HG03565 (cell line): ENCODE measurements around the gene SLC39A1.
A peak's percentile ranks its signal among the peaks of the same experiment; 100 is the strongest.

ENCODE experiments used
- ATAC-seq: cut with Tn5 transposase; IDR thresholded peaks from one replicate; pipeline ENCODE4 v1.9.1; 2021; ENCODE audit warnings: mild to moderate bottlenecking, moderate library complexity; ENCODE audit not compliant: unreplicated experiment

The SLC39A1 gene

GRCh38 chr1:153977250-153978240, 14.2 kb upstream of the SLC39A1 start, which contains the start of gene JTB:
JTB (minus strand) TSS chr1:153977674; CDS start chr1:153977252, 422 bp downstream.
- ATAC-seq, result peak; percentile 70

DNA sequence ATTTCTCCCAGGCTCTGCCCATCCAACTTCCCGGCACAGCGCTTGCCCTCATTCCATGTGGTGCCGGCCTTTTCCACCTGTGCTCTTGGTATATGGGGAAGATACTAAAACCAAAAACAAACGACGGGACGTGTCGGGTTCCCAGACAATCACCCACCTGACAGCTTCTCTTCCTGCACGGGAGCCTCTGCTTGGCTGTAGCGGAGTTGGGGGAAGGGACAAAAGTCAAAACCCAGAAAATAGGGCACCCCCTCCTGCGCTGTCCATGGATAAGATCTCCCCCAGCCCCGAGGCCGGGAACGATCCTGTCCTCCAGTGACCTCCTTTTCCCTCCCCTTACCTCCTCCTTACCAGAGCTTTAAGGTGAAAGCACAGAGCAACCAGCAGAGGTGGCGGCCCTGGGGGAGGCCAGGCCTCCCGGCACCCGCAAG, 13.5 kb upstream of the SLC39A1 start:
- no peak for ATAC-seq

DNA sequence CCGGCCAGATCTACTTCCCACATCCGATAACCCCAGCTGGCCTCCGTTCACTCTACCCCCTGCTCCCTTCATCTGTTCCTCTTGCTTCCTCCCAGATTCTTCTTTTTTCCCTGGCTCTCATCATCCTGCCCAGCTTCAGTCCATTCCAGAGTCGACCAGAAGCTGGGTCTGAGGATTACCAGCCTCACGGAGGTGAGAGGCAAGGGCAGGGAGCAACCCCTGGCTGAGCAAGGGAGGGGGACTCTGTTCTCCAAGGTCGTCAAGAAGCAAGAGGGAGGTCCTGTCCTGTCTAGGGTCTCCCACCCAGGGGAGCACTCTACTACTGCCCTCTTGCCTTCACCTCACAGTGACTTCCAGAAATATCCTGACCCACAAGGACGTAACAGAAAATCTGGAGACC, 10.2 kb upstream of the SLC39A1 start:
- ATAC-seq, result no peak

- no peak for ATAC-seq
Observed at GRCh38 chr1:153973071-153973470, 9.7 kb upstream of the SLC39A1 start.

- no peak for ATAC-seq
Observed at GRCh38 chr1:153970346-153970745, 7.0 kb upstream of the SLC39A1 start.

GRCh38 chr1:153968972-153969371, 5.6 kb upstream of the SLC39A1 start:
- no peak for ATAC-seq

GRCh38 chr1:153968408-153968807, 5.1 kb upstream of the SLC39A1 start:
- ATAC-seq, result no peak

- no peak for ATAC-seq
Observed at GRCh38 chr1:153968000-153968363, 4.6 kb upstream of the SLC39A1 start.

DNA sequence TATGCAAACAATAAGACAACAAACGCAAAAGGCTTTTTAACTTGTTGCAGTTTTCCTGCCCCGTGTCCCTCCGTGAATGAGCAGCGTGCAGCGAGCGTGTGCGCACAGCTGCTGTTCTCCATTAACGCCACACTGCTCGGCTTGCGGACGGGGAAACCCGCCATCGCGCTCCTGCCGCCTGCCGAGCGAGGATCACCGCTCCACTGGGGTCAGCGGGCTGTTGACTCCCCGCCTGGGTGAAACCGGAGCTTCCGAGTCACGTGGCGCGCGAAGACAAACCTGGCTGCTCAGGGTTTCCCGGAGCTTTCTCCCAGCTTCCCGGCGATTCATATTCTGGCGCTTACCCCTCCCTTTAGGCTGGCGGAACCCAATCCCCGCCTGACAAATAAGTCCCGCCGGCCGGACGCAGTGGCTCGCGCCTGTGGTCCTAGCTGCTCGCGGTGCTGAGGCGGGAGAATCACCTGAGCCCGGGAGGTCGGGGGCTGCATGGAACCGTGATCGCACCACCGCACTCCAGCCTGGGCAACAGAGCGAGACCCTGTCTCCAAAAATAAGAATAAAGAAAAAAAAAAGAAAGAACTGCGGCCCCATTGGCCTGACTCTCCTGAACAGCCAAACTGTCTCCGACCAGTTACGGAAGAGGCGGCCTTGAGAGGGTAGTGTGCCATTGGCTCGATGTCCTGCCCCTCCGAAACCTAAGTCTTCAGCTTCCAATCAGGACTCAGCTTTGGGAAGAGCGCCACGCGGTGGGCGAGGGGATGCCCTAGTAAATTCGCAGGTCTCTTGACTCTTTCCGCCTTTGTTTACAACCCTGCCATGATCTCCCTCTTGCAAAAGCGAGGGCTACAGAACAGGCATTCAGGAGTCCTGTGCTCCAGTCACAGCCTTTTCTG, 4.0 kb upstream of the SLC39A1 start, which contains the start of gene CREB3L4:
Gene CREB3L4, plus strand, starts transcription at position 796 of the 893 bp plus-strand sequence. CDS start 624 bp downstream, outside the sequence.
- peak; percentile 66 for ATAC-seq

DNA sequence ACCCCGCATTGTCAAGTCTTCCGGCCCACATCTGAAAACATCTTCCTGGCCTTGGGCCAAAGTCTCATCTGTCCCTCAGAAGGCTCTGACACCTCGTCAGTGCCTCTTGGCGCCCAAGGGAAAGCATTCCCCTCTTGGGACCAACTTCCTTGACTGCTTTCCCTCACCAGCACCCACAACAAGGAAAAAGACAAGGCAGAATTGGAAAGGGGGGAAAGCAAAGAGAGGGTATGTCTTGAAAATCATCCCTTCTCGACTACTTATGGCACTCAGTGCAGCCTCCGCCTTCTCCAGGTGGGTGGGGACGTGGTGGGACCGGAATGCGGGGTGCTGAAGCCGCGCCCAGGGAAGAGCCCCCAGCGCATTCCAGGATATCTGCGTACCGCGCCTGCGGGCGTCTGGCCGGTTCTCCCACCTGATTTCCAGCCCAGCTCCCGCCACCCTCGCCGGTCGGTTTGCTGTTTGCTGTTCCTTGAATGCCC, 554 bp upstream of the SLC39A1 start:
- ATAC-seq, result no peak

DNA sequence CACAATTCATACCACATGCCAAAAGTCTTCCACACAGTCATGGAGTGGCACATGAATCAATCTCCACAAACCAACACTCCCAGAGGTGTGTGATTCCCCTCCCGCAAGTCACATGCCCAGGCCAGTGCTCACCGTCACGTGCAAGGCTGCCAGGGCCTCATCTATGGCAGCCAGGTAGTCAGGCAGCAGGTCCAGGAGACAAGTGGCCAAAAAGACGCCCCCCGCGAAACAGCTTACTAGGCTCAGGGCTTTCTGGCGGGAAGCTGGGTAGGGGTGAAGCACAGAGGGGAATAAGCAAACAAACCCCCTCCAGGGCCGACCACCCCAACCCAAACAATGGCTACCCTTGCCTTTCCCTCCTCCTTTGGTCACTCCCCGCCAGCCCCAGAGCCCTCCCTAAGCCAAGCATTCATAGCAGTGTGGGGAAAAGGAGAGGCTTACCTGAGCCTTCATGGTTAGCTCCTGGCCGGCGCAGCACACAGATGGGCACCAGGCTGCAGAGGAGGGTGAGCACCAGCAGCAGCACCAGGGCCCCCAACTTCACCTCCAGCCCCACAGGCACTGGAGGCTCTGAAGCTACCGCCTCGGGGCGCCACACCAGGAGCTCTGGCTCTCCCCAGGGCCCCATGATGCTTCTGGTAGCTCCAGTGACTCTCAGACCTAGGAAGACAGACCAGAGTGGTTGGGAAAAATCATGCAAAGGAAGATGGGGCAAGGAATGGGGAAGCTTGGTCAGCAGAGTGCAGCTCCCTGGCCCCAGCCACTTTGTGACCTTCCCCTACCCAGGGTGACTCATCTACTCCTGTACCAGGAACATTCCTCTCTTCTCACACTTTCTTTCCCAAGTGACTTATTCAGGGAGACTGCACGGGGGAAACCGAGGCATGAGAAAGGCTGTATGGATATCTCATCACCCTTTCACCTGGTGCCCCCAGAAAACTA, 978 bp downstream of the SLC39A1 start:
- no peak for ATAC-seq

- ATAC-seq, result no peak
Observed at GRCh38 chr1:153961421-153961820, 1.9 kb downstream of the SLC39A1 start.

GRCh38 chr1:153960206-153960605, 3.1 kb downstream of the SLC39A1 start:
- ATAC-seq, result no peak

DNA sequence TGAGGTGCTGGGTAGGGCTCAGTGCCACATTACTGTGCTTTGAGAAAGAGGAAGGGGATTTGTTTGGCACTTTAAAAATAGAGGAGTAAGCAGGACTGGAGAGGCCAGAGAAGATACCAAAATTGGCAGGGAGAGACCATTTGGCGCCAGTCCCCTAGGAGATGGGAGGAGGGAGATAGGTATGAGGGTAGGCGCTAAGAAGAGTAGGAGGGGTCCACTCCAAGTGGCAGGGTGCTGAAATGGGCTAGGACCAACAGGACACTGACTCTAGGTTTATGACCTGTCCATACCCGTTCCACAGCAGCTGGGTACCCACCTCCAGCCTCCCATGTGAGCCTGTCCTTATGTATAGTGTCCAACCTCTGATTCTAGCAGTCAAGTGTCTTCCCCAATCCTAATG, 3.9 kb downstream of the SLC39A1 start:
- no peak for ATAC-seq

GRCh38 chr1:153958961-153959260, 4.4 kb downstream of the SLC39A1 start:
- ATAC-seq, result no peak

DNA sequence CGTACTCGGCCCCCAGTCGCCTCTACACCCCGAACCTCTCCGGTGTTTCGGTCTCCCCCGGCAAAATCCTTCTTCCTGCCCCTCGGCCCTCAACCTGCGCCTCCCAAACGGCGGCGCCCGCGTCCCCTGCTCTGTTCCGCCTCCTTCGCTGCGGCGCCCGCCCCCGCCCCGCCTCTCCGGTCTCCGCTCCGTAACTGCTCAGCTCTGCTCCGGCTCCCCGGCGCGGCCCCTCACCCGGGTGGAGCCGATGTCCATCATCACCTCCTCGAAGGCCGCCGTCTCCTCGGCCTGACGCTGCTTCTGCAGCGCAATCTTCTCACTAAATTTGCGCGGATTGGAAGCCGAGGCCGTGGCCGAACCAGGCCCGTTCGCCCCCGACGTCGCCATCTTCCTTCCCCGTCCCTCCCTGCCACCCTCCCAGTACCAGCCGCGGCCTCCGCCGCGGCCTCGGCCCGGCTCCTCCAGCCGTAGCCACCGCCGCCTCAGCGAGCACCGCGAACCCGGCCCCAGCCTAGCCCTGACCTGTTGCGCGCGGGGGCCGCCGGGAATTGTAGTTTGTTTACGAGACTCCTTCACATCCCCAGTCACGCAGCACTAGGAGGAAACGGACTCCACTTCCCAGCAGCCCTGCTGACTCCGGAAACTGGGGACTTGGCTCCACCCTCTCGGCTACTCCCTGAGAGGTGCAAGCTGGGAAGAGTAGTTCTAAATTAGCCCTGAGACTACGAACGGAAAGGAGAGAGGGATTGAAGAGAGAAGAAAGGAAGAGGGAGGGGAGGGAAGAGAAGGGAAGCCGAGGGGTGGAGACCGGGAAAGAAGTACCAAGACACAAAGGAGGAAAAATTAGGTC, 5.0 kb downstream of the SLC39A1 start, which contains the start of gene CRTC2:
Gene CRTC2, minus strand, starts transcription at position 502 of the 850 bp plus-strand sequence. Its CDS starts 115 bp downstream, at position 387.
- peak; percentile 72 for ATAC-seq

DNA sequence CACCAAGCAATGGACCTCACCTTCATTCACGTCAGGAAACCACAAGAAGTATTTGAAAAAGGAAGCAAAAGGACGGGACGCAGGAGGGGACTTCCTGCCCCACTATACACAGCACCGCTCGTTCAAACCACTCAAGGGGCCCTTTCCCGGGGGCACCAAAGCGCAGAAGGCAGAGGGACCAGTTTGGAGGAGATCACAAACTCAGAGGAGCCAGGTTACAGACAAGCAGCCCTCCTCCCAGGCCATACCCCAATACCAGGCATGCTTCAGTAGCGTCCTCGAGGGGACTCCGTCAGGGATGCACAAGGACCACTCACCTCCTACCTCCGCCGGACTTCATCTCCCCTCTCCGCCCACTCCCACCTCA, 5.6 kb downstream of the SLC39A1 start:
- no peak for ATAC-seq

DNA sequence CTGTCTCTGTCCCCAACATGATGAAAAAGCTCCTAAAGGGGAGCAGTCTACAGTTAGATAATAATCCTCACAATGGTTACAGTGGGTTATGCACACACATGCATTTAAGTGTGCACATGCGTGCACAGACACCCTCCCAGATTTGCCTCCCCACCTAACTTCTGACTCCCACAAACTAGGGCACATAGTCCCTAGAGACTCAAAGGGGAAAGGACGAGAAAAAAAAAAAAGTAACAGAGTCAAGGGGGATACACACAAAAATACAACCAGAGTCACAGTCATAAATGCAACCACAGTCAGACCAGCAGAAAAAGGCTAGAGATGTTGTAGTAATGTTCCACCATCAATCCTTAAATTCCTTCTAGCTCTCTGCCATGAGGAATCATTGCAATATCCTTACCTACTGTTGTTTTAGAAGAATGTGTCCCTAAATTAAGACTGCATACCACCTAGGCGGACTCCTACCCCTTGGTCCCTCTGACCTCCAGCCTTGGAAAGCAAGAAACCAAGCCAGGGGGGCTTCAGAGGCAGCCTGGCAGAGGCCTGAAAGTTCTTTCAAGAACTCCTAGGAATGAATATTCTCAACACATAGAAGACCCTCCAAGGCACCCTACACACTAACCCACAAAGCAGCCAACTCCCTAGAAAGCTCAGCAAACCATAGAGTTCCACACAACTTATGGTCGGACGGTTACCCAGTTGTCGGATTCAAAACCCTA, 6.2 kb downstream of the SLC39A1 start:
- no peak for ATAC-seq

- ATAC-seq, result no peak
Observed at GRCh38 chr1:153954826-153955225, 8.5 kb downstream of the SLC39A1 start.
